Endodermal cell (in vitro differentiated cells): ENCODE measurements around the gene HOTAIR. TPM values are rescaled to one million over a fixed set of nuclear protein-coding genes. Genes with fewer than 3 reads are reported as not detected.

Experiments
- DNase-seq: peaks from one replicate; pipeline ENCODE4 v3.0.0-alpha.2; 2017
- H3K27ac ChIP-seq: 2 replicates; pipeline ENCODE4 v1.5.1; 2013; ENCODE audit warnings: mild to moderate bottlenecking, low read depth, low read length, moderate library complexity
- H3K27me3 ChIP-seq: 2 replicates; pipeline ENCODE4 v1.6.1; 2013; ENCODE audit warnings: mild to moderate bottlenecking, low read length, moderate library complexity; ENCODE audit not compliant: insufficient read depth, control insufficient read depth, poor library complexity, severe bottlenecking
- H3K36me3 ChIP-seq: 2 replicates; pipeline ENCODE4 v1.7.0; 2013; ENCODE audit warnings: mild to moderate bottlenecking, low read length, moderate library complexity; ENCODE audit not compliant: control insufficient read depth, insufficient read depth
- H3K4me1 ChIP-seq: one replicate; pipeline ENCODE4 v1.7.0; 2013; ENCODE audit warnings: low read length; ENCODE audit not compliant: control insufficient read depth, insufficient read depth
- H3K4me3 ChIP-seq: 2 replicates; pipeline ENCODE4 v1.5.1; 2013; ENCODE audit warnings: mild to moderate bottlenecking, low read length, moderate library complexity
- H3K9ac ChIP-seq: 2 replicates; pipeline ENCODE4 v1.6.1; 2013; ENCODE audit warnings: mild to moderate bottlenecking, low read length, moderate library complexity; ENCODE audit not compliant: poor library complexity, severe bottlenecking; ENCODE audit errors: extremely low read depth
- H3K9me3 ChIP-seq: 2 replicates; pipeline ENCODE4 v1.6.1; 2013; ENCODE audit warnings: mild to moderate bottlenecking, low read length, moderate library complexity; ENCODE audit not compliant: control insufficient read depth
- H3K27ac Mint-ChIP-seq: 2 replicates; pipeline ENCODE4 v1.8.0; 2020; ENCODE audit warnings: mixed read lengths
- H3K27me3 Mint-ChIP-seq: 2 replicates; pipeline ENCODE4 v1.8.0; 2021; ENCODE audit warnings: mild to moderate bottlenecking, mixed read lengths; ENCODE audit not compliant: insufficient read depth
- H3K36me3 Mint-ChIP-seq: 2 replicates; pipeline ENCODE4 v1.8.0; 2020; ENCODE audit warnings: low read depth, mixed read lengths
- H3K4me1 Mint-ChIP-seq: 2 replicates; pipeline ENCODE4 v1.8.0; 2020; ENCODE audit warnings: mixed read lengths
- H3K4me3 Mint-ChIP-seq: 2 replicates; pipeline ENCODE4 v1.8.0; 2020; ENCODE audit warnings: mild to moderate bottlenecking, moderate library complexity, mixed read lengths
- H3K9me3 Mint-ChIP-seq: 2 replicates; pipeline ENCODE4 v1.8.0; 2020; ENCODE audit warnings: mild to moderate bottlenecking, mixed read lengths
- CTCF ChIP-seq: fragments of 200-600 bp; sonication (generic); conservative IDR thresholded peaks from 2 replicates; pipeline ENCODE4 v1.5.0; 2021; ENCODE audit warnings: antibody characterized with exemption, mild to moderate bottlenecking
- WGBS, 2 experiments: methylation state at CpG; one replicate each; pipeline versions ENCODE4 v1.1.5 to v1.1.7; 2013; ENCODE audit warnings: missing lambda C conversion rate in 2 of 2, mixed read lengths in 1 of 2; ENCODE audit not compliant: insufficient coverage in 1 of 2, insufficient read length in 1 of 2; 5-methylcytosine and 5-hydroxymethylcytosine counted together
- total RNA-seq, 2 donors: library from RNA; stranded (reverse); fragmentation: NEBNext Ultra II Directional in 1 of 2; extraction: Animal tissue kit (Norgen Biotek cat#: 25700) in 1 of 2; gene quantifications; 2 replicates in 1 of 2; 3 replicates in 1 of 2; pipeline ENCODE4 v1.2.1, GENCODE V29; 2021

HOTAIR gene
- total RNA-seq, 2 donors from 2014 or later = not detected

GRCh38 chr12:53949631-53950436, 24.9 kb downstream of the HOTAIR start:
- no peak overlapping the region for H3K27ac ChIP-seq
- Mint-ChIP-seq H3K27me3 (peaks cover 100% of the 10 kb centered on the region), H3K36me3 (no peaks in the 10 kb centered on the region), H3K9me3 (peaks cover 4% of the 10 kb centered on the region), H3K4me3 (no peak overlapping the region), H3K27ac (no peak overlapping the region), H3K4me1 (no peaks in the 10 kb centered on the region)
- peaks cover 100% of the 10 kb centered on the region for H3K27me3 ChIP-seq
- H3K4me3 ChIP-seq = no peak overlapping the region
- H3K4me1 ChIP-seq = no peaks in the 10 kb centered on the region
- H3K9ac ChIP-seq = no peak overlapping the region
- peak; percentile 83 for DNase-seq
- TF ChIP-seq CTCF = no peak
- H3K9me3 ChIP-seq = peaks cover 18% of the 10 kb centered on the region
- H3K36me3 ChIP-seq = no peaks in the 10 kb centered on the region
- WGBS, 2 experiments = 9 to 17% methylated on average over 7 to 34 of the region's 34 CpGs

- Mint-ChIP-seq H3K4me1 (no peaks in the 10 kb centered on the region), H3K27me3 (peaks cover 100% of the 10 kb centered on the region), H3K9me3 (peaks cover 4% of the 10 kb centered on the region), H3K36me3 (no peaks in the 10 kb centered on the region), H3K27ac (no peak overlapping the region), H3K4me3 (no peak overlapping the region)
- Histone ChIP-seq H3K27me3 (peaks cover 100% of the 10 kb centered on the region), H3K36me3 (no peaks in the 10 kb centered on the region), H3K4me3 (no peak overlapping the region), H3K4me1 (no peaks in the 10 kb centered on the region), H3K9ac (no peak overlapping the region), H3K27ac (no peak overlapping the region), H3K9me3 (peaks cover 9% of the 10 kb centered on the region)
- 53 to 61% methylated on average over 3 to 8 of the region's 9 CpGs for WGBS, 2 experiments
- DNase-seq = peak; percentile 68
- peak; percentile 38 for TF ChIP-seq CTCF
These were observed 25.8 kb downstream of the HOTAIR start for GRCh38 chr12:53948650-53949593.

- Mint-ChIP-seq H3K36me3 (no peaks in the 10 kb centered on the region), H3K27me3 (peaks cover 100% of the 10 kb centered on the region), H3K9me3 (peaks cover 4% of the 10 kb centered on the region), H3K27ac (no peak overlapping the region), H3K4me1 (no peaks in the 10 kb centered on the region), H3K4me3 (no peak overlapping the region)
- TF ChIP-seq CTCF = no peak
- H3K9ac ChIP-seq = no peak overlapping the region
- no peak overlapping the region for H3K4me3 ChIP-seq
- H3K9me3 ChIP-seq = peaks cover 7% of the 10 kb centered on the region
- H3K36me3 ChIP-seq = no peaks in the 10 kb centered on the region
- no peaks in the 10 kb centered on the region for H3K4me1 ChIP-seq
- H3K27me3 ChIP-seq = peaks cover 100% of the 10 kb centered on the region
- DNase-seq = no peak
- H3K27ac ChIP-seq = no peak overlapping the region
These were observed 27.0 kb downstream of the HOTAIR start for GRCh38 chr12:53947743-53948142.
